ENCODE measurements around the gene LSAMP. TPM values are rescaled to one million over a fixed set of nuclear protein-coding genes. Genes with fewer than 3 reads are reported as not detected.
"Not testable (repeated sequence)": the region's sequence is repeated elsewhere in the genome, so short reads cannot be mapped to it uniquely, and the experiment has no call there.

LSAMP gene
- total RNA-seq, 4 donors from 2014 or later = 1.9 to 19.7 (median 2.8) TPM

GRCh38 chr3:115760716-115761115 is 684.6 kb downstream of the LSAMP start:
- no peak for ATAC-seq (ENCODE audit: low FRiP score)
- TF ChIP-seq CTCF (IDR thresholded peaks at IDR 0.05) = no peak
- DNase-seq (ENCODE audit: low spot score) = no peak

- TF ChIP-seq CTCF (IDR thresholded peaks at IDR 0.05) = no peak
- no peak for ATAC-seq (ENCODE audit: low FRiP score)
Observed at GRCh38 chr3:115758076-115758763, 687.1 kb downstream of the LSAMP start.

GRCh38 chr3:115752978-115753377 is 692.3 kb downstream of the LSAMP start:
- ATAC-seq (ENCODE audit: low FRiP score); DNase-seq (ENCODE audit: low spot score): not testable (repeated sequence)

More at GRCh38 chr3:115758076-115758763, 687.1 kb downstream of the LSAMP start:
- DNase-seq (ENCODE audit: low spot score) = no peak

Small RNA genes within 50 kb of the gene (small RNA-seq; reads per million reads assigned to genes)
- gene RN7SL815P = not detected
